ENCODE measurements around the gene MRPS23. TPM values are rescaled to one million over a fixed set of nuclear protein-coding genes. Genes with fewer than 3 reads are reported as not detected.
A peak's percentile ranks its signal among the peaks of the same experiment; 100 is the strongest.

The MRPS23 gene
- polyA plus RNA-seq, 1 donor = 40.3 TPM

GRCh38 chr17:57817299-57817698 is 32.5 kb downstream of the MRPS23 start:
- Histone ChIP-seq H3K4me1 (ENCODE audit: control insufficient read depth, insufficient read depth, low read length) (no peaks in the 10 kb centered on the region), H3K27ac (ENCODE audit: low read length) (no peak overlapping the region), H3K9me3 (ENCODE audit: control insufficient read depth, low read depth, low read length) (no peaks in the 10 kb centered on the region), H3K4me3 (ENCODE audit: low read length) (no peak overlapping the region), H3K27me3 (ENCODE audit: control insufficient read depth, insufficient read depth, low read length) (peaks cover 14% of the 10 kb centered on the region), H3K36me3 (ENCODE audit: control insufficient read depth, insufficient read depth, low read length) (no peaks in the 10 kb centered on the region)
- no CpG with 5 or more reads among the region's 4 CpGs for WGBS (ENCODE audit: insufficient coverage, low lambda C conversion rate)
- DNase-seq = no peak

GRCh38 chr17:57814421-57814820 is 35.4 kb downstream of the MRPS23 start:
- no peaks in the 10 kb centered on the region for H3K9me3 ChIP-seq (ENCODE audit: control insufficient read depth, low read depth, low read length)
- H3K27ac ChIP-seq (ENCODE audit: low read length) = no peak overlapping the region
- WGBS (ENCODE audit: insufficient coverage, low lambda C conversion rate) = 40% methylated on average over 1 of the region's 1 CpG
- H3K4me3 ChIP-seq (ENCODE audit: low read length) = no peak overlapping the region
- no peaks in the 10 kb centered on the region for H3K36me3 ChIP-seq (ENCODE audit: control insufficient read depth, insufficient read depth, low read length)
- H3K27me3 ChIP-seq (ENCODE audit: control insufficient read depth, insufficient read depth, low read length) = peaks cover 16% of the 10 kb centered on the region
- no peak for DNase-seq
- H3K4me1 ChIP-seq (ENCODE audit: control insufficient read depth, insufficient read depth, low read length) = no peaks in the 10 kb centered on the region

GRCh38 chr17:57811638-57812280 is 38.1 kb downstream of the MRPS23 start:
- H3K4me1 ChIP-seq (ENCODE audit: control insufficient read depth, insufficient read depth, low read length) = no peaks in the 10 kb centered on the region
- peak in 1 of 2 donors; percentile 4 for DNase-seq
- H3K27ac ChIP-seq (ENCODE audit: low read length) = no peak overlapping the region
- peaks cover 5% of the 10 kb centered on the region for H3K27me3 ChIP-seq (ENCODE audit: control insufficient read depth, insufficient read depth, low read length)
- no peak overlapping the region for H3K4me3 ChIP-seq (ENCODE audit: low read length)
- 90% methylated on average over 2 of the region's 8 CpGs for WGBS (ENCODE audit: insufficient coverage, low lambda C conversion rate)
- no peaks in the 10 kb centered on the region for H3K9me3 ChIP-seq (ENCODE audit: control insufficient read depth, low read depth, low read length)
- no peaks in the 10 kb centered on the region for H3K36me3 ChIP-seq (ENCODE audit: control insufficient read depth, insufficient read depth, low read length)

GRCh38 chr17:57810721-57811637 is 38.9 kb downstream of the MRPS23 start:
- peak in 1 of 2 donors; percentile 33 for DNase-seq
- 68% methylated on average over 4 of the region's 31 CpGs for WGBS (ENCODE audit: insufficient coverage, low lambda C conversion rate)
- H3K36me3 ChIP-seq (ENCODE audit: control insufficient read depth, insufficient read depth, low read length) = no peaks in the 10 kb centered on the region
- no peak overlapping the region for H3K27ac ChIP-seq (ENCODE audit: low read length)
- H3K4me3 ChIP-seq (ENCODE audit: low read length) = no peak overlapping the region
- no peaks in the 10 kb centered on the region for H3K9me3 ChIP-seq (ENCODE audit: control insufficient read depth, low read depth, low read length)
- no peaks in the 10 kb centered on the region for H3K4me1 ChIP-seq (ENCODE audit: control insufficient read depth, insufficient read depth, low read length)
- H3K27me3 ChIP-seq (ENCODE audit: control insufficient read depth, insufficient read depth, low read length) = peaks cover 5% of the 10 kb centered on the region

- no peaks in the 10 kb centered on the region for H3K36me3 ChIP-seq (ENCODE audit: control insufficient read depth, insufficient read depth, low read length)
- no peak overlapping the region for H3K4me3 ChIP-seq (ENCODE audit: low read length)
- no peak overlapping the region for H3K27ac ChIP-seq (ENCODE audit: low read length)
- H3K27me3 ChIP-seq (ENCODE audit: control insufficient read depth, insufficient read depth, low read length) = peaks cover 5% of the 10 kb centered on the region
- no peak for DNase-seq
- H3K4me1 ChIP-seq (ENCODE audit: control insufficient read depth, insufficient read depth, low read length) = no peaks in the 10 kb centered on the region
- no peaks in the 10 kb centered on the region for H3K9me3 ChIP-seq (ENCODE audit: control insufficient read depth, low read depth, low read length)
- WGBS (ENCODE audit: insufficient coverage, low lambda C conversion rate) = 66% methylated on average over 2 of the region's 5 CpGs
Observed at GRCh38 chr17:57809879-57810278, 40.0 kb downstream of the MRPS23 start.

- no peaks in the 10 kb centered on the region for H3K9me3 ChIP-seq (ENCODE audit: control insufficient read depth, low read depth, low read length)
- no peaks in the 10 kb centered on the region for H3K4me1 ChIP-seq (ENCODE audit: control insufficient read depth, insufficient read depth, low read length)
- no peaks in the 10 kb centered on the region for H3K36me3 ChIP-seq (ENCODE audit: control insufficient read depth, insufficient read depth, low read length)
- 88% methylated on average over 2 of the region's 5 CpGs for WGBS (ENCODE audit: insufficient coverage, low lambda C conversion rate)
- DNase-seq = no peak
- no peak overlapping the region for H3K4me3 ChIP-seq (ENCODE audit: low read length)
- no peak overlapping the region for H3K27ac ChIP-seq (ENCODE audit: low read length)
- H3K27me3 ChIP-seq (ENCODE audit: control insufficient read depth, insufficient read depth, low read length) = peaks cover 5% of the 10 kb centered on the region
Observed at GRCh38 chr17:57808882-57809281, 41.0 kb downstream of the MRPS23 start.

GRCh38 chr17:57806167-57806830 is 43.5 kb downstream of the MRPS23 start:
- Histone ChIP-seq H3K27me3 (ENCODE audit: control insufficient read depth, insufficient read depth, low read length) (peaks cover 5% of the 10 kb centered on the region), H3K4me1 (ENCODE audit: control insufficient read depth, insufficient read depth, low read length) (no peaks in the 10 kb centered on the region), H3K36me3 (ENCODE audit: control insufficient read depth, insufficient read depth, low read length) (no peaks in the 10 kb centered on the region), H3K9me3 (ENCODE audit: control insufficient read depth, low read depth, low read length) (peaks cover 2% of the 10 kb centered on the region), H3K4me3 (ENCODE audit: low read length) (no peak overlapping the region), H3K27ac (ENCODE audit: low read length) (no peak overlapping the region)
- WGBS (ENCODE audit: insufficient coverage, low lambda C conversion rate) = no CpG with 5 or more reads among the region's 5 CpGs
- DNase-seq = no peak

GRCh38 chr17:57803021-57803420 is 46.8 kb downstream of the MRPS23 start:
- no peak overlapping the region for H3K27ac ChIP-seq (ENCODE audit: low read length)
- H3K9me3 ChIP-seq (ENCODE audit: control insufficient read depth, low read depth, low read length) = peaks cover 3% of the 10 kb centered on the region
- H3K4me3 ChIP-seq (ENCODE audit: low read length) = no peak overlapping the region
- no CpG with 5 or more reads among the region's 4 CpGs for WGBS (ENCODE audit: insufficient coverage, low lambda C conversion rate)
- no peaks in the 10 kb centered on the region for H3K4me1 ChIP-seq (ENCODE audit: control insufficient read depth, insufficient read depth, low read length)
- no peaks in the 10 kb centered on the region for H3K36me3 ChIP-seq (ENCODE audit: control insufficient read depth, insufficient read depth, low read length)
- peaks cover 3% of the 10 kb centered on the region for H3K27me3 ChIP-seq (ENCODE audit: control insufficient read depth, insufficient read depth, low read length)
- no peak for DNase-seq

GRCh38 chr17:57801044-57801711 is 48.7 kb downstream of the MRPS23 start:
- no peaks in the 10 kb centered on the region for H3K4me1 ChIP-seq (ENCODE audit: control insufficient read depth, insufficient read depth, low read length)
- WGBS (ENCODE audit: insufficient coverage, low lambda C conversion rate) = 100% methylated on average over 1 of the region's 3 CpGs
- peaks cover 3% of the 10 kb centered on the region for H3K9me3 ChIP-seq (ENCODE audit: control insufficient read depth, low read depth, low read length)
- no peak overlapping the region for H3K27ac ChIP-seq (ENCODE audit: low read length)
- no peak for DNase-seq
- no peaks in the 10 kb centered on the region for H3K27me3 ChIP-seq (ENCODE audit: control insufficient read depth, insufficient read depth, low read length)
- no peaks in the 10 kb centered on the region for H3K36me3 ChIP-seq (ENCODE audit: control insufficient read depth, insufficient read depth, low read length)
- H3K4me3 ChIP-seq (ENCODE audit: low read length) = no peak overlapping the region

- H3K27ac ChIP-seq (ENCODE audit: low read length) = no peak overlapping the region
- no peaks in the 10 kb centered on the region for H3K9me3 ChIP-seq (ENCODE audit: control insufficient read depth, low read depth, low read length)
- DNase-seq = no peak
- no peak overlapping the region for H3K4me3 ChIP-seq (ENCODE audit: low read length)
- H3K4me1 ChIP-seq (ENCODE audit: control insufficient read depth, insufficient read depth, low read length) = no peaks in the 10 kb centered on the region
- WGBS (ENCODE audit: insufficient coverage, low lambda C conversion rate) = 61% methylated on average over 2 of the region's 2 CpGs
- peaks cover 2% of the 10 kb centered on the region for H3K27me3 ChIP-seq (ENCODE audit: control insufficient read depth, insufficient read depth, low read length)
- no peaks in the 10 kb centered on the region for H3K36me3 ChIP-seq (ENCODE audit: control insufficient read depth, insufficient read depth, low read length)
Observed at GRCh38 chr17:57794841-57795240, 55.0 kb downstream of the MRPS23 start.

Data from large intestine (tissue), 3 donors.